Esophagus squamous epithelium (tissue), 4 donors: ENCODE results near the gene ATP8A1.

Source experiments
- POLR2A ChIP-seq, 4 donors: fragments of 450-650 bp; IDR thresholded peaks; one replicate each; pipeline ENCODE4 v1.6.1; 2017; ENCODE audit warnings: antibody characterized with exemption in 4 of 4, mild to moderate bottlenecking in 4 of 4, moderate library complexity in 3 of 4
- TF ChIP-seq, protein P1 (sequence below), 6 experiments: fragments of 450-650 bp in 4 of 6; fragments of 200-600 bp in 2 of 6; sonication (generic) in 2 of 6; IDR thresholded peaks; one replicate each; pipeline ENCODE4 v1.5.1; 2016 to 2019; ENCODE audit warnings: antibody characterized with exemption in 6 of 6, mild to moderate bottlenecking in 4 of 6, moderate library complexity in 4 of 6

DNA sequence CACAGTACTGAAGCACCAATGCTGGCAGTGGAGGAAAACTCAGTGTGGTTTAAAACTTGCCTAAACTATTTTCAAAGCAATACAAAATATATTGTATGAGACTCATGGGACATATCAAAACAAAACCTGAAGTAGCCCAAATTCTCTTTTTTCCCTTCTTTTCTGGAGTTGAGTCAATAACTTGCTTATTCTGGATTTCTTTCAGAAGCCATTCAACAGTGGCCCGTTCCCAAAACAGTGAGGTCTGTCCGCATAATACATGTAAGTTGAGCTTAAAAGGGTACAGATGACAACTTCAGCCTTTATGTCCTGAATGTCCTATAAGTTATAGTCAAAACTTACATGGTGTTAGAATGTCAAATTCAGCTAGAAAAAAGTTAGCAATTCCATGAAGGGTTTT lies 158.9 kb downstream of the ATP8A1 start:
- TF ChIP-seq, protein P1, sequence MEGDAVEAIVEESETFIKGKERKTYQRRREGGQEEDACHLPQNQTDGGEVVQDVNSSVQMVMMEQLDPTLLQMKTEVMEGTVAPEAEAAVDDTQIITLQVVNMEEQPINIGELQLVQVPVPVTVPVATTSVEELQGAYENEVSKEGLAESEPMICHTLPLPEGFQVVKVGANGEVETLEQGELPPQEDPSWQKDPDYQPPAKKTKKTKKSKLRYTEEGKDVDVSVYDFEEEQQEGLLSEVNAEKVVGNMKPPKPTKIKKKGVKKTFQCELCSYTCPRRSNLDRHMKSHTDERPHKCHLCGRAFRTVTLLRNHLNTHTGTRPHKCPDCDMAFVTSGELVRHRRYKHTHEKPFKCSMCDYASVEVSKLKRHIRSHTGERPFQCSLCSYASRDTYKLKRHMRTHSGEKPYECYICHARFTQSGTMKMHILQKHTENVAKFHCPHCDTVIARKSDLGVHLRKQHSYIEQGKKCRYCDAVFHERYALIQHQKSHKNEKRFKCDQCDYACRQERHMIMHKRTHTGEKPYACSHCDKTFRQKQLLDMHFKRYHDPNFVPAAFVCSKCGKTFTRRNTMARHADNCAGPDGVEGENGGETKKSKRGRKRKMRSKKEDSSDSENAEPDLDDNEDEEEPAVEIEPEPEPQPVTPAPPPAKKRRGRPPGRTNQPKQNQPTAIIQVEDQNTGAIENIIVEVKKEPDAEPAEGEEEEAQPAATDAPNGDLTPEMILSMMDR (IDR thresholded peaks at IDR 0.05), result no peak
- TF ChIP-seq POLR2A (IDR thresholded peaks at IDR 0.05), result no peak
